ENCODE measurements around the gene HPCAL1. TPM values are rescaled to one million over a fixed set of nuclear protein-coding genes. Genes with fewer than 3 reads are reported as not detected.

HPCAL1 gene
- total RNA-seq, 1 experiment from 2014 or later: 60.9 TPM

GRCh38 chr2:10322973-10323372 is 20.3 kb downstream of the HPCAL1 start:
- no peak for DNase-seq (ENCODE audit: low read depth)

DNA sequence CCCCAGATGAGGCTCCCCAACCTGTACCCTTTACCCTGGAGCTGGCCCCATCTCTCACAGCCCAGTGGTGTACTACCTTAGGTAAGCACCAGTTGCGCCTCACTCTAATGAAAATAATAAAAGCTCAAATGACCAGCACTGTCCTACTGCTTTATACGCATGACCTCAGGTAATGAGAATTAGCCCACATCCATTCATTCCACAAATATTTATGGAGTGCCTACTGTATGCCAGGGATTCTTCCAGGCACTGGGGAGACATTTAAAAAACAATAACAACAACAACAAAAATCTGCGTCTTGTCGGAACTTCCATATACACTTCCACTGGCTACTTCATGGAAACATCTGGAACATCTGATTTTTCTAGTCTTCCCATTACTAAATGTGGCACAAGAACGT is 20.8 kb downstream of the HPCAL1 start:
- DNase-seq (ENCODE audit: low read depth): no peak

DNA sequence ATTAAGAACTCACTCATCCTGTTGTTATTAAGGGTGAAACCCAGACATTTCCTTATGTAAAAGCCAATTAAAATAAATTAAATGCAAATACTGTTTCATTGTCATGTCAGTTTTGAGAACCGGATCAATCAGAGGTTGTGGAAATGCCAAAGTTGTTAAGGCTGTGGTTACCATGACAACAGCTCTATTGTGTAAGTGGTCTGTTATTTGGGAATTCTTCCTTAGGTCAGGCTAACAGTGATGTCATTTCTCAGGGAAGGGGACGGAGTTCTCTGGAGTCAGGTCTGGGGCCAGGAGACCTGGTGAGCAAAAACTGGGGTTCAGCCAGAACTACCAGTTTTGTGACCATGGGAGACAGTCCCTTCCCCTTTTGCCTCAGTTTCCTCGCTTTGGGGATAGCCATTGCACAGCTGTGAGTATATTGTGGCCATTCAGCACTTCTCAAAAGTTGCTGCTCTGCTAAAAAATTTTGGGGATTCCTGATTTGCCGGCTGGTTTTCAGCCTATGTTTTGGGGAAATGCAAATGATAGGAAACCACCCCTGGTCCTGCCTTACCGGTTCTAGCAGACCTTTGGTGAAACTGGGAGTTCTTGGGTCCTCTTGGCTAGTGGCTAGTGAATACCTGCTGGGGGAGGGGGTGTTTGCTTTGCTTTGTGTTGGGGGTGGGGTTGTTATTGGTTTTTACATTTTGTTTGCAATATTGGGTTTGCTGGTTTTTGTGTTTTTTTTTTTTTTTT is 21.6 kb downstream of the HPCAL1 start:
- no peak for DNase-seq (ENCODE audit: low read depth)

DNA sequence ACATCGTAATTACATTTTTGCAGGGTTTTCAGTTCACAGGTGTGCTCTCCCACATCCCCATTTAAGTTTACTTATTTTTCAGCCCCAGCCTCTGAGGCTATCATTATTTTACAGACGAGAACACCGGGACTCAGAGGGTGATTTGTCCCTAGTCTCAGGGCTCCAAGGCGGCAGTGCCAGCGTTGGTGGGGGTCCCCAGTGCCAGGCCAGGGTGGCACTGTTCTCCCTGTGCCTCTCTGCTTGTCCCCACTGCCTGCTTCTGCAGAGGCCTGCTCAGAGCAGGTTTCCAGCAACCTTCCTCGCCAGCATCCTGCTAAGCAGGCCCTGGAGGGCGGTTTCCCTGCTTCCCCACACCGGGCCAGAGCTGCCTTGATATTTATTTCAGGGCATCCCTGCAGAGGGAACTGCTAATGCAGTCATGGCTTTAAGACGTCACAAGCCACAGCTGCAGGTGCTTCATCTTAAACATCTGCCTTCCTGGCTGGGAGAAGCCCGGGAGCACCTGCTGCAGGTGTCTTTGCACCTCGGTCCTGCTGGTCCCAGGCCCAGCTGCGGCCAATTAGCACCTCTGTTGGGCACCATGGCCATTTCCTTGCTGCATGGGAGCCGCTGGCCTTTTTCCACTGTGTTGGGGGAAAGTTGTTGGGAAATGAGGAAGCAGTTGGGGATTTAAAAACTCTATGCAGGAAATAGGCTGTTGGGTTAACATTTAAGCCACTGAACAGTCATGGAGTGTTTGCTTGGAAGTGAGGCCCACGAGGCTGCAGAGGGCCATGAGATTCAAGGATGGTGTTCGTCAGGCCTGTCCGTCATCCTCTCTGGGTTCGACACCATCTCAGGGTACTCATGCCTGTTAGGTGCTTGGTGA is 22.8 kb downstream of the HPCAL1 start:
- DNase-seq (ENCODE audit: low read depth): no peak

DNA sequence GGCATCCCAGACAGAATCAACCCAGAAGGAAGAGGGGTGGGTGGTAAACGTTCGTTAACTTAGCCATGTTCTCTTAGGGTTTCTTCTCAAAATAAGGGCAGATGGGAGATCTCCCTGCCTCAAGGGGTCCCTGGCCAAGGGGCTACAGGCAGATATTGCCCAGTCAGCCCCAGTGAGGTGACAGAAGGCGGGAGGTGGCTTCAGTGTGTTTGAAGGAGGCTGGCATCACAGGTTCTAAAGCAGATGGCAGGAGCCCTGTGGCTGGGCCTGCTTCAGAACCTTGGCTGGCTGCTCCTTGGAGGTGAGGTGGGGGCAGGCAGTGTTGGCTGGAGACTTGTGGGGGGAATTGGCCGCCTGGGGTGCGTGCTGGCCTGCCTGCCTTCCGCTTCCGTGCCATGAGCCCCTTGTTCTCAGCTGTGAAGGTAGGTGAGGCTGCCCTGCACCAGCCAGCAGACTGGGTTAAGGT is 23.5 kb downstream of the HPCAL1 start:
- no peak for DNase-seq (ENCODE audit: low read depth)

- no peak for DNase-seq (ENCODE audit: low read depth)
Observed at GRCh38 chr2:10326707-10327594, 24.2 kb downstream of the HPCAL1 start.

GRCh38 chr2:10327896-10328669 is 25.4 kb downstream of the HPCAL1 start:
- no peak for DNase-seq (ENCODE audit: low read depth)

- DNase-seq (ENCODE audit: low read depth): no peak
Observed at GRCh38 chr2:10328670-10329579, 26.2 kb downstream of the HPCAL1 start.

DNA sequence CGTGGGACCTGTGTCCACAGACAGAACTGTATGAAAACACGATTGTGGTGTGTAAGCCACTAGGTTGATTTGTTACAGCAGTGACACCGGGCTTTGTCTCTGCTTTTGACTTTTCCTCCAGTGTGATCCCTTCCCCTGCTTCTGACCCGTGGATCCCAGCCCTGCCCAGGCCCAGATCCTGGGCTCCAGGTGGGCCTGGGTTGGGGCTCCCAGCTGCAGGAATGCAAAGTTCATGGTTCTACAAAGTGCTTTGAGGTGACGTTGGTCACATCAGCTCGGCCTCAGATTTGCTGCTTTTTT is 26.8 kb downstream of the HPCAL1 start:
- no peak for DNase-seq (ENCODE audit: low read depth)

- DNase-seq (ENCODE audit: low read depth): peak; percentile 78
Observed at GRCh38 chr2:10329880-10330699, 27.4 kb downstream of the HPCAL1 start.

DNA sequence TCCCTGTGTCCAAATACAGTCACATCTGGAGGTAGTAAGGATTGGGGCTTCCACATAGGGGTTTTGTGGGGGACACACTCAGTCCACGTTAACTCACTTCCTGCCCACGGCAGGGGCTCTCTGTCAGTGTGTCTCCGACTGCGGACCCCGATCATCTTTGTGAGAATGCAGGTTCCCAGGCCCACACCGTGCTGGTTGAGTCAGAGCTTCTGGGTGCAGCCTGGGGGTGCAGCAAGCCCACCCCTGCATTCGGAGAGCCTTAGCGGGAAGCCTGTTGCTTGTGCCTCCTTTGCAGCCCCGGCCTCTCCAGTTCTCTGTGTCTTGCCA is 28.0 kb downstream of the HPCAL1 start:
- no peak for DNase-seq (ENCODE audit: low read depth)

GRCh38 chr2:10331027-10331701 is 28.5 kb downstream of the HPCAL1 start:
- DNase-seq (ENCODE audit: low read depth): peak; percentile 72

DNA sequence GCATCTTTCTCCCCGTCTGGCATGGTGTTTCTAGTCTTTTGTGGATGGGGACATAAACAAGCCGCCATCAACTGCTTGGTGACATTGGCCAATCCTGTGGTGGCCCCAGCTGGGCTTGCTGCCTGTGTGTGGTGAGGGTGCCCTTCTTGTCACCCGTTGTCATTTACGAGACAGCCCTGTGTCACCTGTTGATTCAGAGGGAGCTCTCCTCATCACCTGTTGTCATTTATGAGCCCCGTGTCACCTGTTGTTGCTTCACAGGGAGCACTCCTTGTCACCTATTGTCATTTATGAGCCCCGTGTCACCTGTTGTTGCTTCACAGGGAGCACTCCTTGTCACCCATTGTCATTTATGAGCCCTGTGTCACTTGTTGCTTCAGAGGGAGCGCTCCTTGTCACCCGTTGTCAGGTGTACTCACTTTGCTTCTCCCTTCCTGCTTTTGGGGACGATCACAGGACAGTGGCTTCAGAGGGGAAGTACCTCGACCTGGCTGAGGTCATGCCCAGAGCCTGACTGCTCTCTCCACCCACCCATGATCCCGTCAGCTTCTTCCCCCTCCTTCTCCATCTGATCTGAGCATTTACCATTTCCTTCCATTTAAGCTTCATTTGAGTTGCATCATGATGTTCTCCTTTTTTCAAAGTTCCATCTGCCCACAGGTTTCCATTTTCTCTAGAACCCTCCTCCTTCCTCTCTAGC is 29.1 kb downstream of the HPCAL1 start:
- DNase-seq (ENCODE audit: low read depth): no peak

- no peak for DNase-seq (ENCODE audit: low read depth)
Observed at GRCh38 chr2:10332402-10333246, 29.9 kb downstream of the HPCAL1 start.

DNA sequence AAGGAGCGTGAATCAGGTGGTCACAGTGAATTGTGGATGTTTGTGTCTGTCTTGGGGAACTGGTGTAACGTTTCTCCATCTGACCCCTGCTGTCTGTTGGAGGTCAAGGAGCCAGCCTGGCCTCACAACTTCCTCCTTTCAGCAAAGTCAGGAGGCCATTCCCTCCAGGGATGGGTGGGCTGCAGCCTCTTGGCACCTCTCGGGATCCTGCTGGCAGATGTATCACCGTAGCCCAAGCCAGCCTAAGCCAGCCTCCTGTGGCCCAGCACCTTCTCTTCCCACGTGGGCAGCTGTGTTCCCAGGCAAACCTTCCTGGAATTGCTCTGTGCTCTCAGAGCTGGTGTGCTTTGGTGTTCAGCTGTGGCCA is 30.5 kb downstream of the HPCAL1 start:
- no peak for DNase-seq (ENCODE audit: low read depth)

DNA sequence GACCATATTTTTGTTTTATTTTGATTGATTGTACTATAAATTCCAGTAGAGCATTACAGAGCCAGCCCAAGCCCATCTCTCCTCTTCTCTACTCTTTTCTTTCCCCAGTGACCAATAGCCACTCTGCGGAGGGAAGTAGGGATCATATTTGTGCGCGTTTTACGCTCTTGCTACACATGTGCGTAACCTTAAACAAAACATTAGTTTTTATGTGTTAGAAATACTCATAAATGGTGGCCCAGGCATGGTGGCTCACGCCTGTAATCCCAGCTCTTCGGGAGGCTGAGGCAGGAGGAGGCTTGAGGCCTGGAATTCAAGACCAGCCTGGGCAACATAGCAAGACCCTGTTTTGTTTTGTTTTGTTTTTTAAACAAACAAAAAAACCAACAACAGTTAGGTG is 31.3 kb downstream of the HPCAL1 start:
- no peak for DNase-seq (ENCODE audit: low read depth)

DNA sequence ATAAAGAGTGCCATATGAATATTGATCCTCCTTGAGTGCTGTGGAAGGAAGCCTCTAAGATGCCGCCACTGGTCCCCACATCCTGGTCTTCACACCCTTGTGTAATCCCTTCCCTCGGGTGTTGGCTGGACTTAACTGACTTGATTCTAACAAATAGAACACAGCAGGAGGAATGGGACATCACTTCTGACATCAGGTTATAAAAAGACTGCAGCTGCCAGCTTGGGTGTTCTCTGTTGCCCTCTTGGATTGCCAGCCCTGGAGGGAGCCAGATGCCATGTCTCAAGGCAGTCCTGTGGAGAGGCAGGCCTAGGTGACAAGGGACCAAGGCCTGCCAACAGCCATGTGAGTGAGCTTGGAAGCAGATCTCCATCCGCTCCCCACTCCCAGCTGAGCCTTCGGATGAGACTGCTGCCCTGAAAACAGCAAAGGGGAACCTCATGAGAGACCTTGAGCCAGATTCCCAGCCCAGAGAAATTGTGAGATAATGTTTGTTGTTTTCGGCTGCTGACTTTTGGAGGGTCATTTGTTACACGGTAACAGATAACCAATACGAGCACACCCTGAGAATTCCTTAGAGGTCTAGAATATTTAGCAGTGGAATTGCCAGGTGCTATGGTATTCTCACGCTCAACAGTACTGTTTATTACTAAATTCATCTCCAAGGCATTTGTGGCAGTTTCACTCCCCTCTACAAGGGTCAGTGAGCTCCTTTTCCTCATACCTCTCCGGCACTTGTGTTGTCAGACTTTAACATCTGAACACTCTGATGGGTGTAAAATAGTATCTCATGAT is 32.5 kb downstream of the HPCAL1 start:
- DNase-seq (ENCODE audit: low read depth): no peak
